CD14-positive monocyte (primary cell): ENCODE results near the gene PPP2R1B. TPM values are rescaled to one million over a fixed set of nuclear protein-coding genes. Genes with fewer than 3 reads are reported as not detected.
A peak's percentile ranks its signal among the peaks of the same experiment; 100 is the strongest.

Experiments
- DNase-seq, 3 donors: peaks; one replicate each; pipeline ENCODE4 v3.0.0-alpha.2; 2011 to 2022
- H2AFZ ChIP-seq: 2 replicates; pipeline ENCODE4 v1.6.0; 2012; ENCODE audit warnings: mild to moderate bottlenecking, low read depth, low read length, inconsistent platforms; ENCODE audit not compliant: insufficient read depth, poor library complexity, severe bottlenecking
- H3K27ac ChIP-seq, 2 donors: 1 replicate in 1 of 2; 2 replicates in 1 of 2; pipeline ENCODE4 v1.5.1; 2012 to 2013; ENCODE audit warnings: low read length in 2 of 2, control low read depth in 1 of 2, inconsistent platforms in 1 of 2, low read depth in 1 of 2, mild to moderate bottlenecking in 1 of 2
- H3K27me3 ChIP-seq, 2 donors: one replicate each; pipeline versions ENCODE4 v1.6.0 to v1.6.1; 2011 to 2013; ENCODE audit warnings: low read length in 2 of 2; ENCODE audit not compliant: control insufficient read depth in 2 of 2, insufficient read depth in 2 of 2
- H3K36me3 ChIP-seq, 2 donors: replicated peaks in 1 of 2; 1 replicate in 1 of 2; 2 replicates in 1 of 2; pipeline versions ENCODE4 v1.5.1 to v1.6.1; 2012 to 2013; ENCODE audit warnings: low read length in 2 of 2, control low read depth in 1 of 2, inconsistent platforms in 1 of 2, mild to moderate bottlenecking in 1 of 2; ENCODE audit not compliant: insufficient read depth in 2 of 2, control insufficient read depth in 1 of 2
- H3K4me1 ChIP-seq, 2 donors: 1 replicate in 1 of 2; 2 replicates in 1 of 2; pipeline versions ENCODE4 v1.5.1 to v1.6.1; 2012 to 2013; ENCODE audit warnings: low read length in 2 of 2, control low read depth in 1 of 2, inconsistent platforms in 1 of 2, mild to moderate bottlenecking in 1 of 2, moderate library complexity in 1 of 2; ENCODE audit not compliant: insufficient read depth in 2 of 2, control insufficient read depth in 1 of 2
- H3K4me2 ChIP-seq: replicated peaks from 2 replicates; pipeline ENCODE3; 2012; ENCODE audit warnings: low read length, moderate library complexity, mild to moderate bottlenecking; ENCODE audit not compliant: poor library complexity, severe bottlenecking; ENCODE audit errors: extremely low read depth
- H3K4me3 ChIP-seq, 3 experiments: fragments of 200-600 bp in 1 of 3; sonication (generic) in 1 of 3; replicated peaks in 1 of 3; 1 replicate in 2 of 3; 2 replicates in 1 of 3; pipeline ENCODE4 v1.5.1; 2011 to 2013; ENCODE audit warnings: low read length in 3 of 3, mild to moderate bottlenecking in 3 of 3, control low read depth in 2 of 3, low read depth in 2 of 3, inconsistent platforms in 1 of 3, moderate library complexity in 1 of 3
- H3K79me2 ChIP-seq: 2 replicates; pipeline ENCODE4 v1.6.0; 2012; ENCODE audit warnings: mild to moderate bottlenecking, control low read depth, inconsistent platforms, low read length, moderate library complexity; ENCODE audit not compliant: insufficient read depth
- H3K9ac ChIP-seq: 2 replicates; pipeline ENCODE4 v1.6.0; 2017; ENCODE audit warnings: low read length, mild to moderate bottlenecking; ENCODE audit not compliant: insufficient read depth, poor library complexity, severe bottlenecking
- H3K9me3 ChIP-seq, 2 donors: replicated peaks in 1 of 2; 1 replicate in 1 of 2; 2 replicates in 1 of 2; pipeline versions ENCODE4 v1.5.1 to v1.6.1; 2012 to 2013; ENCODE audit warnings: low read length in 2 of 2, control low read depth in 1 of 2; ENCODE audit not compliant: control insufficient read depth in 1 of 2, insufficient read depth in 1 of 2
- H4K20me1 ChIP-seq: 2 replicates; pipeline ENCODE4 v1.6.0; 2012; ENCODE audit warnings: mild to moderate bottlenecking, low read length, control low read depth, moderate library complexity; ENCODE audit not compliant: insufficient read depth
- H3K27ac Mint-ChIP-seq, 7 donors: one replicate each; pipeline ENCODE4 v1.8.0; 2020; ENCODE audit warnings: mild to moderate bottlenecking in 7 of 7, mixed read lengths in 7 of 7, moderate library complexity in 6 of 7, inconsistent platforms in 2 of 7
- H3K27me3 Mint-ChIP-seq, 3 donors: one replicate each; pipeline ENCODE4 v1.8.0; 2021 to 2022; ENCODE audit warnings: low read depth in 3 of 3, mild to moderate bottlenecking in 3 of 3, mixed read lengths in 3 of 3, moderate library complexity in 3 of 3, inconsistent platforms in 1 of 3
- H3K36me3 Mint-ChIP-seq, 2 donors: one replicate each; pipeline ENCODE4 v1.8.0; 2020; ENCODE audit warnings: mixed read lengths in 2 of 2, inconsistent platforms in 1 of 2, mild to moderate bottlenecking in 1 of 2
- H3K4me1 Mint-ChIP-seq: one replicate; pipeline ENCODE4 v1.8.0; 2020; ENCODE audit warnings: mild to moderate bottlenecking, mixed read lengths
- H3K4me3 Mint-ChIP-seq, 2 donors: one replicate each; pipeline ENCODE4 v1.8.0; 2020; ENCODE audit warnings: mild to moderate bottlenecking in 2 of 2, mixed read lengths in 2 of 2, moderate library complexity in 1 of 2
- H3K9me3 Mint-ChIP-seq, 7 donors: one replicate each; pipeline ENCODE4 v1.8.0; 2020 to 2022; ENCODE audit warnings: mixed read lengths in 7 of 7, mild to moderate bottlenecking in 6 of 7, moderate library complexity in 6 of 7, inconsistent platforms in 2 of 7
- CTCF ChIP-seq: fragments of 200-600 bp; IDR thresholded peaks from one replicate; pipeline ENCODE4 v1.8.0; 2022; ENCODE audit warnings: antibody characterized with exemption, mild to moderate bottlenecking
- WGBS: methylation state at CpG from one replicate; pipeline ENCODE4 v1.1.5; 2013; ENCODE audit warnings: missing lambda C conversion rate; ENCODE audit not compliant: insufficient coverage; 5-methylcytosine and 5-hydroxymethylcytosine counted together
- intact Hi-C, 2 donors: fragments of 100-400 bp; cut with micrococcal nuclease; formaldehyde crosslinking; loops; one replicate each; pipeline versions ENCODE4 v1.15.0 to v1.15.1; 2023
- polyA plus RNA-seq, 3 donors: library from polyadenylated mRNA; depleted of rRNA in 1 of 3; unstranded in 2 of 3; stranded (reverse) in 1 of 3; fragments of 300-500 nt in 2 of 3; fragments of >200 nt in 1 of 3; fragmentation: Illumina TruSeq in 2 of 3; gene quantifications; 1 replicate in 2 of 3; 2 replicates in 1 of 3; pipeline ENCODE4 v1.2.3, GENCODE V29; 2012 to 2021

The PPP2R1B gene
- polyA plus RNA-seq, 3 donors = 5.4 to 16.9 (median 11.2) TPM

- WGBS = 96% methylated on average over 7 of the region's 10 CpGs
- no peak overlapping the region for H2AFZ ChIP-seq
- H3K4me2 ChIP-seq = no peak overlapping the region
- DNase-seq = no peak
- H3K27me3 Mint-ChIP-seq = no peaks in the 10 kb centered on the region
- no peak overlapping the region for H3K27ac ChIP-seq
- H3K4me1 Mint-ChIP-seq = no peaks in the 10 kb centered on the region
- no peaks in the 10 kb centered on the region for H3K4me1 ChIP-seq
- no peaks in the 10 kb centered on the region for H3K9me3 ChIP-seq
- no peaks in the 10 kb centered on the region for H3K79me2 ChIP-seq
- H4K20me1 ChIP-seq = no peaks in the 10 kb centered on the region
- no peak overlapping the region for H3K4me3 ChIP-seq
- H3K36me3 Mint-ChIP-seq = peaks cover 77 to 85% of the 10 kb centered on the region in 2 donors
- no peaks in the 10 kb centered on the region for H3K27me3 ChIP-seq
- intact Hi-C loops = no loop called here
- TF ChIP-seq CTCF = no peak
- H3K4me3 Mint-ChIP-seq = no peak overlapping the region
- H3K27ac Mint-ChIP-seq = no peak overlapping the region
- peaks cover 64 to 74% of the 10 kb centered on the region in 2 donors for H3K36me3 ChIP-seq
- no peaks in the 10 kb centered on the region for H3K9me3 Mint-ChIP-seq
- H3K9ac ChIP-seq = no peak overlapping the region
These were observed 40.6 kb downstream of the PPP2R1B start for GRCh38 chr11:111725621-111726020.

- H3K4me2 ChIP-seq = no peak overlapping the region
- H2AFZ ChIP-seq = no peak overlapping the region
- H3K79me2 ChIP-seq = no peaks in the 10 kb centered on the region
- TF ChIP-seq CTCF = no peak
- peaks cover 74 to 83% of the 10 kb centered on the region in 2 donors for H3K36me3 ChIP-seq
- no peak overlapping the region for H3K27ac ChIP-seq
- Mint-ChIP-seq H3K4me3 (no peak overlapping the region), H3K27me3 (peaks cover 0 to 1% (median 0%) of the 10 kb centered on the region in 3 donors), H3K4me1 (no peaks in the 10 kb centered on the region), H3K9me3 (no peaks in the 10 kb centered on the region), H3K36me3 (peaks cover 85 to 92% of the 10 kb centered on the region in 2 donors), H3K27ac (peak overlapping the region in 1 of 7 donors; percentile 31)
- no peak for DNase-seq
- intact Hi-C loops = no loop called here
- WGBS = 98% methylated on average over 9 of the region's 11 CpGs
- no peaks in the 10 kb centered on the region for H3K4me1 ChIP-seq
- H3K9ac ChIP-seq = no peak overlapping the region
- H3K4me3 ChIP-seq = no peak overlapping the region
- no peaks in the 10 kb centered on the region for H4K20me1 ChIP-seq
- H3K27me3 ChIP-seq = no peaks in the 10 kb centered on the region
- no peaks in the 10 kb centered on the region for H3K9me3 ChIP-seq
These were observed 41.5 kb downstream of the PPP2R1B start for GRCh38 chr11:111724615-111725129.
